Smooth muscle cell (in vitro differentiated cells): ENCODE measurements around the gene FEN1. TPM values are rescaled to one million over a fixed set of nuclear protein-coding genes. Genes with fewer than 3 reads are reported as not detected.
A peak's percentile ranks its signal among the peaks of the same experiment; 100 is the strongest.

Experiments used
- DNase-seq: peaks from one replicate; lab custom pipeline; 2025; ENCODE audit not compliant: unreplicated experiment; lab: John Stamatoyannopoulos, UW
- H2AFZ ChIP-seq: fragments of 200-600 bp; sonication (generic); 2 replicates; pipeline ENCODE4 v1.6.0; 2016; ENCODE audit warnings: antibody characterized with exemption, low read depth, mild to moderate bottlenecking
- H3F3A ChIP-seq: fragments of 200-600 bp; sonication (generic); 2 replicates; pipeline ENCODE4 v1.6.0; 2017; ENCODE audit warnings: antibody characterized with exemption, low read depth
- H3K27ac ChIP-seq: fragments of 200-600 bp; sonication (generic); 2 replicates; pipeline ENCODE4 v1.5.1; 2016; ENCODE audit warnings: low read depth, mild to moderate bottlenecking
- H3K27me3 ChIP-seq: fragments of 200-600 bp; sonication (generic); 2 replicates; pipeline ENCODE4 v1.6.1; 2016; ENCODE audit warnings: low read depth, mild to moderate bottlenecking
- H3K36me3 ChIP-seq: fragments of 200-600 bp; sonication (generic); 2 replicates; pipeline ENCODE4 v1.5.1; 2016; ENCODE audit warnings: low read depth
- H3K4me1 ChIP-seq: fragments of 200-600 bp; sonication (generic); 2 replicates; pipeline ENCODE4 v1.5.1; 2016; ENCODE audit warnings: low read depth
- H3K4me2 ChIP-seq: fragments of 200-600 bp; sonication (generic); 2 replicates; pipeline ENCODE4 v1.6.0; 2016; ENCODE audit warnings: mild to moderate bottlenecking
- H3K4me3 ChIP-seq: fragments of 200-600 bp; sonication (generic); 2 replicates; pipeline ENCODE4 v1.5.1; 2016; ENCODE audit warnings: mild to moderate bottlenecking
- H3K79me2 ChIP-seq: fragments of 200-600 bp; sonication (generic); 2 replicates; pipeline ENCODE4 v1.6.0; 2016; ENCODE audit warnings: low read depth, mild to moderate bottlenecking
- H3K9ac ChIP-seq: fragments of 200-600 bp; sonication (generic); 2 replicates; pipeline ENCODE4 v1.6.0; 2016; ENCODE audit warnings: low read depth
- H3K9me3 ChIP-seq: fragments of 200-600 bp; sonication (generic); replicated peaks from 2 replicates; pipeline ENCODE4 v1.5.1; 2016; ENCODE audit warnings: low read depth
- H4K20me1 ChIP-seq: fragments of 200-600 bp; sonication (generic); 2 replicates; pipeline ENCODE4 v1.6.0; 2016; ENCODE audit warnings: low read depth
- WGBS: methylation state at CpG from one replicate; pipeline ENCODE4 v1.1.7; 2016; ENCODE audit warnings: low lambda C conversion rate; 5-methylcytosine and 5-hydroxymethylcytosine counted together
- polyA plus RNA-seq: library from polyadenylated mRNA; unstranded; fragments of >200 nt; fragmentation: Nextera tagmentation; extraction: Ambion mirVana; gene quantifications from 2 replicates; pipeline ENCODE4 v1.2.1, GENCODE V29; 2016
- total RNA-seq: library from RNA; depleted of rRNA; stranded (reverse); fragments of >200 nt; gene quantifications from 2 replicates; pipeline ENCODE4 v1.2.3, GENCODE V29; 2014
- TF ChIP-seq, protein P1 (sequence below): fragments of 200-600 bp; sonication (generic); IDR thresholded peaks from 2 replicates; pipeline ENCODE4 v1.5.1; 2017; ENCODE audit warnings: borderline replicate concordance, mild to moderate bottlenecking, antibody characterized with exemption; ENCODE audit not compliant: insufficient read depth, poor library complexity, severe bottlenecking

The FEN1 gene
- total and polyA plus RNA-seq, 2 experiments from 2014 or later: 15.6 to 21.1 TPM

DNA sequence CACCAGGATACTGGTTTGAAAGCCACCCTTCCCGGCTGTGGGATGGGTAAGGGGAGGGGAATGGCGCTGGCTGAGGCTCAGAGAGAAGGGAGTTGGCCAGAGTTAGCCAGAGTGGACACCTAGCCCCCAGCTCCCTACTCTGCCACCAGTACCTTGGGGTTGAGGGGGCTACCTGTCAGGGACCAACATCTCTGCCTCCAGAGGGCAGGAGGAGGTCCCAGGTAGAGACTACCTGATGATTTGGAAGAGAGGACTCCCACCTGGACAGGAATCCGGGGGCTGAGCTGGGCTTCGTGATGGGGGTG, 36.6 kb upstream of the FEN1 start:
- H4K20me1 ChIP-seq: peaks cover 34% of the 10 kb centered on the region
- H3K4me3 ChIP-seq: no peak overlapping the region
- peak overlapping the region; percentile 89 for H3K4me2 ChIP-seq
- H3K27ac ChIP-seq: peak overlapping the region; percentile 60
- H3K9me3 ChIP-seq: no peaks in the 10 kb centered on the region
- peaks cover 73% of the 10 kb centered on the region for H3K79me2 ChIP-seq
- DNase-seq: no peak
- peaks cover 26% of the 10 kb centered on the region for H3K4me1 ChIP-seq
- H3K27me3 ChIP-seq: no peaks in the 10 kb centered on the region
- WGBS: 62% methylated on average over 4 of the region's 4 CpGs
- H2AFZ ChIP-seq: no peak overlapping the region
- peak overlapping the region; percentile 22 for H3K9ac ChIP-seq
- H3F3A ChIP-seq: peaks cover 4% of the 10 kb centered on the region
- no peaks in the 10 kb centered on the region for H3K36me3 ChIP-seq
- TF ChIP-seq, protein P1, sequence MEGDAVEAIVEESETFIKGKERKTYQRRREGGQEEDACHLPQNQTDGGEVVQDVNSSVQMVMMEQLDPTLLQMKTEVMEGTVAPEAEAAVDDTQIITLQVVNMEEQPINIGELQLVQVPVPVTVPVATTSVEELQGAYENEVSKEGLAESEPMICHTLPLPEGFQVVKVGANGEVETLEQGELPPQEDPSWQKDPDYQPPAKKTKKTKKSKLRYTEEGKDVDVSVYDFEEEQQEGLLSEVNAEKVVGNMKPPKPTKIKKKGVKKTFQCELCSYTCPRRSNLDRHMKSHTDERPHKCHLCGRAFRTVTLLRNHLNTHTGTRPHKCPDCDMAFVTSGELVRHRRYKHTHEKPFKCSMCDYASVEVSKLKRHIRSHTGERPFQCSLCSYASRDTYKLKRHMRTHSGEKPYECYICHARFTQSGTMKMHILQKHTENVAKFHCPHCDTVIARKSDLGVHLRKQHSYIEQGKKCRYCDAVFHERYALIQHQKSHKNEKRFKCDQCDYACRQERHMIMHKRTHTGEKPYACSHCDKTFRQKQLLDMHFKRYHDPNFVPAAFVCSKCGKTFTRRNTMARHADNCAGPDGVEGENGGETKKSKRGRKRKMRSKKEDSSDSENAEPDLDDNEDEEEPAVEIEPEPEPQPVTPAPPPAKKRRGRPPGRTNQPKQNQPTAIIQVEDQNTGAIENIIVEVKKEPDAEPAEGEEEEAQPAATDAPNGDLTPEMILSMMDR: no peak

DNA sequence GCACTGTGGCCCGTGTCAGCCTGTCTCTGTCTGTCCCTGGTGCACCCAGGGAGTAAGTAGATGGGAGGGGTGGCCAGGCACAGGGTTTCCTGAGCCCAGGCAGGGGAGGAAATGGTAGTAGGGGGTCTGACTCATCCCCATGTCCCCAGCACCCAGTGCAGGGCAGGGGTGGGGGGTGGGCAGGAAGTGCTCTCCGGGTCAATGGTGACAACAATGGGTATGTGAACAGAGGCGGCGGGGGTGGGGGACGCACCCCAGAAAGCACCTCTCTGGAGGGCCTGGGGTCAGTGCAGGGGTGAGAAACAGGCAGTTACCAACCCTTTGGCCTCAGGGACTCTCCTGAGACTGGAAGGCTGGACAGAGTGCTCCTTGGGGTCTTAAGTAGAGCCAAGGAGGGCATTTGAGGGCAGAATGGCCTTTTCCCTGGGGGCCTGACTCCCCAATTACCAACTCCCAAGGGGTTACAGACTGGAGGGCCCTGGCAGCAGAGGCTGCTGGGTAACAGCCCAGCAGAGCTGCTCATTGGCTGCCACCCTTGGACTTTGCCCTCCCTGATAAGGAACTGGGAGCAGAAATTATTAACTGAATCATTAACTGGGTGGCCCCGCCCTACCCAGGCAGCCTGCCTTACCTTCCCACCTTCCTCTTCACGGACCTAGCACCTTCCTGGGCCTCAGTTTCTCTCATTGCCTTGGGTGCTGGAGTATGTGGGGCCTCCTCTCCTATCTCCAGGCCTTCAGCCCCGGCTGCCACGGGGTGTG, 36.1 kb upstream of the FEN1 start:
- Histone ChIP-seq H3K9ac (peak overlapping the region; percentile 22), H3K36me3 (no peaks in the 10 kb centered on the region), H3K4me1 (peaks cover 29% of the 10 kb centered on the region), H3K27me3 (no peaks in the 10 kb centered on the region), H3K9me3 (no peaks in the 10 kb centered on the region), H2AFZ (no peak overlapping the region), H3K4me2 (peak overlapping the region; percentile 89), H4K20me1 (peaks cover 40% of the 10 kb centered on the region), H3K79me2 (peaks cover 73% of the 10 kb centered on the region), H3F3A (no peaks in the 10 kb centered on the region), H3K4me3 (no peak overlapping the region), H3K27ac (peak overlapping the region; percentile 60)
- TF ChIP-seq, protein P1: no peak
- no peak for DNase-seq
- 72% methylated on average over 9 of the region's 9 CpGs for WGBS

DNA sequence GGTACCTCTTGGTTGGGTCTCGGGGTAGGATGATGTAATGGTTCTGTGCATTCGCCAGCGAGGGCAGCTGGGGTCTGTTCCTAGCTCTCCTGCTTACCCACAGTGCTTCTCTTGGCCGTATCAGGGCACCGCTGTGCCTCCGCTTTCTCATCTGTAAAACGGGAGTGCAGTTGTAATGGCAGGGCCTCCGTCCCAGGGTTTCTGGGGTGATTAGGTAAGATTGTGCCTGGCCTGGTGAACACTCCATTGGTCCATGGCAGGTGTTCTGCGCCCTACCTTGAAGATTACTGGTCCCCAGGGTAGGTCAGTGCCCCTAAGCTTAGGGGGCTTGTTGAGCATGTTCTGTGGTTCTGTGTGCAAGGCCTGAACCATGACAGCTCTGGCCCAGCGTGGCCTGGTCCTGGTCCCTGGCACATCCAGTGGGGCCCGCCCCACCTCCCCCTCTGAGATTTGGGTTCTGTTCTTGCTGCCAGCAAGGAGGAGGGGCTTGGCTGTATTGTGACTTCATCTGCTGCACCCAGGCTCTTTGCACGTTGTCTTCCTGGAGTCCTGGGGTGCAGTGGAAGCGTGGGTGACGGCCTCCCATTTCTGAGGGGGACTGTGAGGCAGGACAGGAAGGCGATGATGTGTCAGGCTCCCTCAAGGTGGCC, 35.4 kb upstream of the FEN1 start:
- 95% methylated on average over 15 of the region's 15 CpGs for WGBS
- Histone ChIP-seq H3K4me1 (peaks cover 35% of the 10 kb centered on the region), H3K79me2 (peaks cover 73% of the 10 kb centered on the region)

More for the DNA sequence above, 35.4 kb upstream of the FEN1 start:
- H4K20me1 ChIP-seq: peaks cover 47% of the 10 kb centered on the region
- H3K4me3 ChIP-seq: no peak overlapping the region
- no peak for DNase-seq
- H3K27ac ChIP-seq: no peak overlapping the region
- no peak overlapping the region for H3K4me2 ChIP-seq
- H3F3A ChIP-seq: no peaks in the 10 kb centered on the region
- TF ChIP-seq, protein P1: no peak
- H2AFZ ChIP-seq: no peak overlapping the region
- no peaks in the 10 kb centered on the region for H3K36me3 ChIP-seq
- no peaks in the 10 kb centered on the region for H3K27me3 ChIP-seq
- no peak overlapping the region for H3K9ac ChIP-seq
- no peaks in the 10 kb centered on the region for H3K9me3 ChIP-seq
